HG02870 (cell line): ENCODE results near the gene PER2.
A peak's percentile ranks its signal among the peaks of the same experiment; 100 is the strongest.

Source experiments
- ATAC-seq: cut with Tn5 transposase; IDR thresholded peaks from one replicate; pipeline ENCODE4 v1.9.1; 2021; ENCODE audit warnings: mild to moderate bottlenecking, moderate library complexity; ENCODE audit not compliant: unreplicated experiment

The PER2 gene

GRCh38 chr2:238251986-238252385, 36.4 kb downstream of the PER2 start:
- ATAC-seq: no peak

- no peak for ATAC-seq
Measured at GRCh38 chr2:238251331-238251730, 37.1 kb downstream of the PER2 start.

GRCh38 chr2:238250896-238251295, 37.5 kb downstream of the PER2 start:
- no peak for ATAC-seq

- no peak for ATAC-seq
Measured at GRCh38 chr2:238247841-238248453, 40.5 kb downstream of the PER2 start.

GRCh38 chr2:238247002-238247822, 41.2 kb downstream of the PER2 start:
- no peak for ATAC-seq

GRCh38 chr2:238244151-238244550, 44.3 kb downstream of the PER2 start:
- ATAC-seq: no peak

- ATAC-seq: no peak
Measured at GRCh38 chr2:238243496-238244076, 44.8 kb downstream of the PER2 start.

- ATAC-seq: no peak
Measured at GRCh38 chr2:238242731-238243495, 45.5 kb downstream of the PER2 start.

- no peak for ATAC-seq
Measured at GRCh38 chr2:238241970-238242369, 46.4 kb downstream of the PER2 start.

GRCh38 chr2:238240757-238241711, 47.4 kb downstream of the PER2 start:
- ATAC-seq: no peak

- ATAC-seq: peak; percentile 70
Measured at GRCh38 chr2:238239863-238240756, 48.3 kb downstream of the PER2 start, which contains the start of gene HES6. Gene HES6, minus strand, starts transcription at chr2:238240038. Its CDS starts 133 bp downstream, at chr2:238239905.

- peak; percentile 8 for ATAC-seq
Measured at GRCh38 chr2:238239543-238239862, 48.9 kb downstream of the PER2 start.

GRCh38 chr2:238238766-238239542, 49.5 kb downstream of the PER2 start:
- ATAC-seq: no peak

- ATAC-seq: no peak
Measured at GRCh38 chr2:238238311-238238765, 50.1 kb downstream of the PER2 start.

GRCh38 chr2:238237431-238238135, 50.8 kb downstream of the PER2 start:
- no peak for ATAC-seq

- no peak for ATAC-seq
Measured at GRCh38 chr2:238236571-238236970, 51.8 kb downstream of the PER2 start.

- no peak for ATAC-seq
Measured at GRCh38 chr2:238235856-238236255, 52.6 kb downstream of the PER2 start.

GRCh38 chr2:238235331-238235732, 53.1 kb downstream of the PER2 start:
- no peak for ATAC-seq
